LHCN-M2 (cell line): ENCODE data around the gene CLECL1. TPM values are rescaled to one million over a fixed set of nuclear protein-coding genes. Genes with fewer than 3 reads are reported as not detected.
"Not testable (repeated sequence)": the region's sequence is repeated elsewhere in the genome, so short reads cannot be mapped to it uniquely, and the experiment has no call there.

Experiments
- DNase-seq: peaks from one replicate; pipeline ENCODE4 v3.0.0-alpha.2; 2012; ENCODE audit warnings: low read depth
- total RNA-seq: library from RNA; depleted of rRNA; stranded (reverse); fragments of >200 nt; gene quantifications from 2 replicates; pipeline ENCODE4 v1.2.3, GENCODE V29; 2014

The CLECL1 gene
- total RNA-seq, 1 experiment from 2014 or later: not detected

- DNase-seq: peak; percentile 49
These were observed 11.4 kb downstream of the CLECL1 start for GRCh38 chr12:9721394-9722092.

DNA sequence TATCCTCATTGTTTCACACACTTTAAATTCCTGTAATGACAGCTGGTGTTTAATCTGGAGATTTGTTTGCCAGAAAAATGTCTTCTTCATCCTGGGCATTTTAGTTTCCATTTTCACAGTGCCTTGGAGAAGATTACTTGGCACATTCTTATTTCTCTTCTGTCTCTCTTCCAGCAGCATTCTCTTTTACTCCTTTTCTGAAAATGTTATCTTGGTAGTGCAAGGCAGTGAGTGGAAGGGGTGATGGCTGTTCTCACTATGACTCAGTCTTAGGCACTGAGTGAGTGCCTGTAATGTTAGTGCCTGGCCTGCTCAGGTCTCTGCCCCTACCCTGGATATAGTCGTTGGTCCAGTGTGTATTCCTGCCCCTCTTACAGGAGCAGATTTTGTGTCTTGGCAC is 13.1 kb downstream of the CLECL1 start:
- DNase-seq: no peak

- no peak for DNase-seq
These were observed 13.9 kb downstream of the CLECL1 start for GRCh38 chr12:9718968-9719367.

GRCh38 chr12:9717070-9717925 is 15.6 kb downstream of the CLECL1 start:
- no peak for DNase-seq

DNA sequence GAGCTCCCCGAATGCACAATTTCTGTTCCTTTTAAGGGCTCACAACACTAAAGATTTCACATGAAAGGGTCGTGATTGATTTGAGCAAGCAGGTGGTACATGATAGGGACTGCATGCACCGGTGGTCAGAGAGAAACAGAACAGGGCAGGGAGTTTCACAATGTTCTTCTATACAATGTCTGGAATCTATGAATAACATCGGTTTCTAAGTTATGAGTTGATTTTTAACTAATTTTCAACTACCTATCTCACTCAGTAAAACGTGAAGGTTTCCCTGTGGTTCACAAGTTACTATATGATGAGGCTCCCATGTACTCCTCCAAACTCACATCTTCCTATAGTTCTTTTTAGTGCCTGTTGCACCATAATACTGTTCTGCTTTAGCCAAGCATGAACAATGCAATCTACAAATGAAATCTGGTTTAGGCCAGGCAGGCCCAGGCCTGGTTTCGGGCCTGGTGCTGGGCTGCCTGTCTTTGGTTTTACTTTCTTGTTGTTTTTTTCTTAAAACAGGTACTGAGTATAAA is 19.8 kb downstream of the CLECL1 start:
- not testable (repeated sequence) for DNase-seq

DNA sequence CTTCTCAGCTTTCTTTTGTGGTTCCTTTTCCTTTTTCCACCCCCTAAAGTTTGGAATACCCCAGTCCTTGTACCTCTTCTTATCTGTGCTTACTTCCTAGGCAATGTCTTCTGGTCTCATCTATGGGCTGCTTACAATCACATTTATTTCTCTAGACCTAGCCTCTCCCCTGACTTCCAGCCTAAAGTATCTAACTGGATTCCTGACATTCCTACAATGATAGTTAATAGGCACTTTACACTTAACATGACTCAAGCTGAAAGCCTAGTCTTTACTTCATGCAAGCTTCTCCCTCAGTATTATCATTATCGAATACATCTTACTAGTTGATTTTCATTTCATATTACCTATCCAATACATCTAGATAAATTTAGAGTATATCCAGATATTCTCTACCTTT is 21.2 kb downstream of the CLECL1 start:
- no peak for DNase-seq

GRCh38 chr12:9710584-9711375 is 22.1 kb downstream of the CLECL1 start:
- no peak for DNase-seq

GRCh38 chr12:9708853-9709252 is 24.0 kb downstream of the CLECL1 start:
- no peak for DNase-seq

DNA sequence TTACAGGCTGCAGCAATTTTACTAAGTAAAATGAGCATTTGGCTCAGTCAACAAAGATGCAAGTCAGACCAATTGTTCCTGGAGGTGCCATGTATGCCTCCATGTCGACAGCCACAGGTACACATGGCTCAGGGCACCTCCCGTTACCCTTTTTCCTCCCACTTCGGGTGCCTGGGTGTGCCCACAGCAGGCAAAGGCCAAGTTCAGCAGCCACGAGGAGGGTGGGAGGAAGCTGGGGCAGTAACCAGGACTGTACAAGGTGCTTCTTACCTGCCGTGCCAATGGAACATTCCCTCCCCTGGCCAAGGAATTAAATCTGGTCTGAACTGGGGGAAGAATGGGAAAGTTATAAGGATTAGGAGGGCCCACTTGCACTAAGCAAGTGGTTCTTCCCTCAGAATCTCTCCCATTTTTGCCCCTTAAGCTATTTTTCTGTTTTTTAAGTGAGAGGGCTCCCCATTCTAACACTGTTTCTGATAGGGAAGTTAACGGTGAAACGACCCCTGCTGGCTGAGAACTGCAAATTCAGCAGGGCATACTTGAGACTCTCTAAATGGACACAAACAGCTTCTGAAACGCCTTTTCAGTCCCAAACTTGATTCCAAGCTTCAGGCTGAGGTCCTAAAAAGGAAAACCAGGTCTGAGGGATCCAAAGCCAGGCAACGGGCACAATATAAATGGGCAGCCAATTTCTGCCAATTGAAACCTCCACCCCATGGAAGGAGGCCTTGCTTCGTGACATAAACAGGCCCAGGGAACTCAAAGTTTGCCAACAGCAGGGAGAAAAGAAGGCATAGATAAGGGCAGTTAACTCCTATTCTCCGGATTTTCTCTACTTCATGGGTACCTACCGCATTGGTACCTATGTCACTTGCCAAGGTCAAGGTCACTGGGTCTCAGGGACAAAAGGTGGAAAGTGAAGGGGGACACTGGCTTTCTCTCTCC is 24.8 kb downstream of the CLECL1 start:
- DNase-seq: peak; percentile 50

- DNase-seq: no peak
These were observed 25.5 kb downstream of the CLECL1 start for GRCh38 chr12:9707356-9707755.

DNA sequence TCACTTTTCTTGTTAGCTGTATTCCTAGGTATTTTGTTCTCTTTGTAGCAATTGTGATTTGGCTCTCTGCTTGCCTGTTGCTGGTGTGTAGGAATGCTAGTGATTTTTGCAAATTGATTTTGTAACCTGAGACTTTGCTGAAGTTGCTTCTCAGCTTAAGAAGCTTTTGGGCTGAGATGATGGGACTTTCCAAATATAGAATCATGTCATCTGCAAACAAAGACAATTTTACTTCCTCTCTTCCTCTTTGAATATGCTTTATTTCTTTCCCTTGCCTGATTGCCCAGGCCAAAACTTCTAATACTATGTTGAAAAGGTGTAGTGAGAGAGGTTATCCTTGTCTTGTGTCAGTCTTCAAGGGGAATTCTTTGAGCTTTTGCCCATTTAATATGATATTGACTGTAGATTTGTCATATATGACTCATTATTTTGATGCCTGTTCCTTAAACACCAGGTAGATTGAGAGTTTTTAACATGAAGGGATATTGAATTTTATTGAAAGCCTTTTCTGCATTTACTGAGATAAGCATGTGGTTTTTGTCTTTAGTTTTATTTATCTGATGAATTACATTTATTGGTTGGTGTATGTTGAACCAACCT is 26.7 kb downstream of the CLECL1 start:
- DNase-seq: no peak

DNA sequence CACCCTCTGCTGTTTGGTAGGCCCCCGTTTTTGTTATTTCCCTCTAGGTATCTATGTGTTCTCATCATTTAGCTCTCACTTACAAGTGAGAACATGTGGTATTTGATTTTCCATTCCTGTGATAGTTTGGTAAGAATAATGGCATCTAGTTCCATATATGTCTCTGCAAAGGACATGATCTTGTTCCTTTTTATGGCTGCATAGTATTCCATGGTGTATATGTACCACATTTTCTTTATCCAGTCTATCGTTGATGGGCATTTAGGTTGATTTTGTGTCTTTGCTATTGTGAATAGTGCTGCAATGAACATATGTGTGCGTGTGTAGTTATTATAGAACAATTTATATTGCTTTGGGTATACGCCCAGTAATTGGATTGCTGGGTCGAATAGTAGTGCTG is 28.3 kb downstream of the CLECL1 start:
- not testable (repeated sequence) for DNase-seq

GRCh38 chr12:9702255-9702654 is 30.6 kb downstream of the CLECL1 start:
- DNase-seq: no peak

DNA sequence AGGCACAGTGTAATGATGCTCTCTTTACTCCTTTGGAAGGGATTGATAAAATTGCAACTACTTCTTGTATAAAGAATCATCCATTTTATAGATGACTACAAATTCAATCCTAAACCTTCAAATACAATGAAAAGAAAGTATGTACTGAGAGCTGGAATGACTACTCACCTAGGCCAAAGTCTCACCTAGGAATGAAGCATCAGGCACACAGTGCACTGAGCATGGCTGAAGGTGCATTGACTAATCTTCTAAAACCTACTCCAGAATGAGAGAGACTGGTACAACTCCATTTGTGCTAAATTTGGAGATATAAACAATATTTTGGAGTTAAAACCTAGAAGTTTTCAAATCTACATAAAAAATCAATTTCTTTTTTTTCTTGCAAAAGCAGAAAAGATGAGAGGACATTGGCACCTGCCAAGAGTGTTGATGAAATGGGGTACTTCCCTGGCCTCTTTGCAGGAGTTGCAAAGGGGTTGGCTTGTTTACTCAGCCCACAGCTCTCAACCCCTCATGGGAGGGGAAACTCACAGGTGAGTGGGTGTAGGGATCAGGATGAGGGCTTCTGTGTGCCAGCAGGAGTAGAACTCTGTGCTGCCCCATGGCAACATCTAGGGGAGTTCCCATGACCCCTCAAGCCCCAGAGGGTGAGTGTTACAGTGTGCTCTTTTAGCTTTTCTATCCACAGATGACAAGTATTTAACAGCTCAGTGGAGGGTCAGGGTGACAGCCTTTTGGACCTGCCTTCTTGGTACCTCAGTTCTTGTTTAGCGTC is 31.3 kb downstream of the CLECL1 start:
- no peak for DNase-seq

DNA sequence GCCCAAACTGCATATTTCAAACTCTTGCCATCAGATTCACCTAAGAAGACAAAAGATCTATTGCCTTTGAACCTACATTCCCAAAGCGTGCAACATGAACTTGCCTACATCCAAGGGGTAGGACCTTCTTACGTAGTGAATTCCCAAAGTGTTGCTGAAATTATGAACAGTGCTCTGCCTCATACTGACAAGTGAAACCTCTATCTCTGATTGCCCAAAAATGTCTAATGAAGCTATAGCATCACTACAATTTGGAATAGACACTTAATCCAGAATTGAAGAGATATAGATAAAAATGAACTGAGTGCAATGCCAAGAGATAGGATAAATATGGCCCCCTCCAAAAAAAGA is 32.3 kb downstream of the CLECL1 start:
- no peak for DNase-seq

- no peak for DNase-seq
These were observed 32.8 kb downstream of the CLECL1 start for GRCh38 chr12:9699898-9700605.

GRCh38 chr12:9699269-9699897 is 33.5 kb downstream of the CLECL1 start:
- DNase-seq: no peak

DNA sequence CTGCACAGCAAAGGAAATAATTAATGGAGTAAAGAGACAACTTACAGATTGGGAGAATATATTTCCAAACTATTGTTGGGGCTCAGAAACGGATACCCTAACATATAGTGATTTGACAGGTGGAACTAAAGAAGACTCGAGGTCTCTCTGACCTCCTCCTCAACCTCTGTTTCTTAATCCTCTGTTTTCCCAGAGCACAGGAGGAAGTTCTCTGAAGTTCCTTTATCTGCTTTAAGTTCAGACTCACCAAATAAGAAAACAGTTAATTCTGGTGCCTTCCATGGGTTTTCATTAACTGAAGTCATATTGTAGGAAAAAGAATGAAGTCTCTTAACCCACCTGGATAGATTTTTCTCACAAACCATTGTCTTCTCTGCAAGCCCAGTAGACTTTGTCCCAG is 34.2 kb downstream of the CLECL1 start:
- no peak for DNase-seq

DNA sequence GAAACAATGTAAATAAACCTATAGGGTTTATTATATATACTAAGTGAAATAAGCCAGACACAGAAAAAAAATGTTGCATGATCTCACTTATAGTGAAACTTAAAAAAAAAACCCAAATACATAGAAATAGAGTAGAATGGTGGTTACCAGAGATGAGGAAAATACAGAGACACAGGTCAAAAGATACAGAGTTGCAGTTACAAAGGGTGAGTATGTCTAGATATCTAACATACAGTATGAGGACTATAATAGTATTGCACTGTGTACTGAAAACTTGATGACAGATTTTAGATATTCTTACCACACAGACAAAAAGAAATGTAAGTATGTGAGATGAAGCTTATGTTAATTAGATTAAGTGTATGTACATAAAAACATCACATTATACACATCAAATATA is 35.3 kb downstream of the CLECL1 start:
- DNase-seq: no peak
